IPS DF 19.7 (cell line): ENCODE measurements around the gene GRK3.
"Not testable (repeated sequence)": the region's sequence is repeated elsewhere in the genome, so short reads cannot be mapped to it uniquely, and the experiment has no call there.

Source experiments
- DNase-seq: peaks from one replicate; pipeline ENCODE4 v3.0.0-alpha.2; 2013; ENCODE audit warnings: low read depth, low spot score

Gene GRK3

GRCh38 chr22:25551396-25551795 lies 13.1 kb upstream of the GRK3 start:
- no peak for DNase-seq

DNA sequence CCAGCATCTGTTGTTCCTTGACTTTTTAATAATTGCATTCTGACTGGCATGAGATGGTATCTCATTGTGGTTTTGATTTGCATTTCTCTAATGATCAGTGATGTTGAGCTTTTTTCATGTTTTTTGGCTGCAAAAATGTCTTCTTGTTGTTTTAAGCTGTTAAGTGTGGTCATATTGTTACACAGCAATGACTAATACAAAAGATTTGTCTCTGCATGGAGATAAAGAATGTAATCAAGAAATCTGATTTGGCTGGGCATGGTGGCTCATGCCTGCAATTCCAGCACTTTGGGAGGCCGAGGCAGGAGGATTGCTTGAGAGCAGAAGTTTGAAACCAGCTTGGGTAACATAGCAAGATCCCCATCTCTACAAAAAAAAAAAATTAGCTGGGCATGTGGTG lies 12.1 kb upstream of the GRK3 start:
- not testable (repeated sequence) for DNase-seq

GRCh38 chr22:25553131-25553530 lies 11.3 kb upstream of the GRK3 start:
- DNase-seq = no peak

- no peak for DNase-seq
These were observed 10.2 kb upstream of the GRK3 start for GRCh38 chr22:25554238-25554671.

DNA sequence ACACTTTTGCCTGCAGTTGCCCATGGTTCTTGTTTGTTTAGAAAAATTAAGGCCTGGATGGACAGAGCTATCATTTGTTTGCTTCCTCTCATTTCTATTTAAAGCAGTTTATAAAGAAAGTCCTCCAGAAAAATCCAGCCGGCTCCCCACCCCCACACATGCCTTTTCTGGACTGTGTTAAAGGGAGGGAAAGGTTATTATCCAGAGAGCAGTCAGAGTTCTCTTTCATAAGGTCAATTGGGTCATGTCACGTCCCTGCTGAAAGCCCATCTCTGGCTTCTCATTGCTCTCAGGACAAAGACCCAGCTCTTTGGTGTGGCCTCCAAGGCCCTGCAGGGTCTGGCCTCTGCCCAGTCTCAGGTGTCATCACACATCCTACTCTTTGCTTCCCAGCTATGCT lies 9.8 kb upstream of the GRK3 start:
- DNase-seq = no peak

DNA sequence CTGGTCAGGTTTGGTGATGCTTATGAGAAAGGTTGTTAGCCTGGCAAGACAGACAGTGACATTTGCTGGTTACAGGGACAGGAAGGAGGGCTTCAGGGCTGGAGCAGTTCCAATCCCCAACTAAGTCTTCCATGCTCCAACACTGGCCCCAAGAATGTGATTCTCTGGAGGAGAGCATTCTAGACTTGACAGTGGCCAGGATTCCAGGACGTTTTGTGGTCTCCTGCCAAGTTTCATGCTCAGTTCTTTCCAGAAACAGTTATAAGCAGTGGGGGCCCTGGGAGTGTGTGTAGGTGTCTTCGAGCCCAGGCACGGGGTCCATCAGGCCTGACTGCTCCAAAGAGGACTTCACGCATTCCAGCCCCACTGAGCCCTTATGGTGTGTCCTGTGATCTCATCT lies 8.9 kb upstream of the GRK3 start:
- no peak for DNase-seq

- no peak for DNase-seq
These were observed 7.3 kb upstream of the GRK3 start for GRCh38 chr22:25557218-25557617.

DNA sequence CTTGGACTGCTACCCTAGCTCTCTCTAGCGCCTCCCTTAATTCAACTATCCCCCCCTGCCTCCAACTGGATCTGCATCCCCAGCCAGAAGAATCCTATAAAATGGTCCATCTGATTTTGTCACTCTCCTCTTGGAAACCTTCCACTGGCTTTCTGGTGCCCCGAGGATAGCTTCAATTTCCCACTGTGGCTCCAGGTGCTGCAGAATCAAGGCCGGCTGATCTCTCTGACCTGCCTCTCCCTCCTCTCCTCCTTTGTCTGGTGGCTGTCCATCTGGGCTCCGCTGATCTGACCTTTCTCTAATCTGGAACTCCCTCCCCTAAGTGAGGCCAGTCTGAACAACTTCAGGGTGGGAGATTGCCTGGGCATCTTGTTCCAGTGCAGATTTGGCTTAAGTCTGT lies 6.1 kb upstream of the GRK3 start:
- DNase-seq = no peak

GRCh38 chr22:25559910-25560309 lies 4.6 kb upstream of the GRK3 start:
- not testable (repeated sequence) for DNase-seq

GRCh38 chr22:25561182-25561581 lies 3.3 kb upstream of the GRK3 start:
- not testable (repeated sequence) for DNase-seq

DNA sequence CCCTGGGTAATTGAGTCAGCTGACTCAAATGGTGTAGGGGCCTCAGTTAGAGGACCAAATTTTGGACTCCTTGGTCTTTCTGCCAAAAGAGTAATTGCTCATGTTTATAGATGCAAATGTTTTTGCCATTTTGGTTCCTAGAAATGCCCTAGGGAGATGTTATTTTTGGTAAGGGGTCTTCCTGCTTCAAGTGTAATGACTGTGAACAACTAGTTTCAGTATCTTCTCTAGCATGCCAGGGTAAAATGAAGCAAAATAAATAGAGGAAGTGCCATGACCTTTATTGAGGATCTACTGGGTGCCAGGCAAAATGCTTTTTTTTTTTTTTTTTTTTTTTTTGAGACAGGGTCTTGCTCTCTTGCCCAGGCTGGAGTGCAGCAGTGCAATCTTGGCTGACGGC lies 2.5 kb upstream of the GRK3 start:
- DNase-seq = not testable (repeated sequence)

GRCh38 chr22:25562966-25563760 lies 1.3 kb upstream of the GRK3 start:
- DNase-seq = not testable (repeated sequence)

- DNase-seq = no peak
These were observed 635 bp upstream of the GRK3 start for GRCh38 chr22:25563761-25564319.

DNA sequence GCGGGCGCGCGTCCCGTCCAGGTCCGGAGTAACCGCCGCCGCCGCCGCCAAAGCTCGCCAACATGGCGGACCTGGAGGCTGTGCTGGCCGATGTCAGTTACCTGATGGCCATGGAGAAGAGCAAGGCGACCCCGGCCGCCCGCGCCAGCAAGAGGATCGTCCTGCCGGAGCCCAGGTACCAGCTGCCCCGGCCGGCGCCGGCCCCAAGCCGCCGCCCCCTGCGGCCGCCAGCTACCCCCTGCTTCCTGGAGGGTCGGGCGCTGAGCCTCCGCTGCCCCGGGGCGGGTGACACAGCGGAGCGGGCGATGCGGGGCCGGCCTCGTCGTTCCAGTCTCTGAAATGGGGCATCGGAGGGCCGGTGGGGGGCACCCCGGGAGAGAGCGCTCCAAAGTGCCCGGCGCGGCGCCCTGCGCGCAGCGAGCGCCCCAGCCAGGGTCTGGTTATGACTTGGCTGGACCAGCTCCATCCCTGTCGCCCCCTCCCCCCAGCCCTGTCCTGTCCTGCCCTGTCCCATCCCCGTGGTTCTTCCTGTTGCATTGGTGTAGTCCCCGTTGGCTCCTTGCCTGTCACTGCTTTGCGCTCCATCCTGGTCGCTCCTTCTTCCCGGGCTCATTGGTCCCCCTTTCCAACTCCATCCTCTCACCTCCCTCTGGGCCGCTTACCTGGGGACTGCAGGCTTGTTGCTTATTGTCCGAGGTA lies 653 bp downstream of the GRK3 start:
- DNase-seq = peak; percentile 77

DNA sequence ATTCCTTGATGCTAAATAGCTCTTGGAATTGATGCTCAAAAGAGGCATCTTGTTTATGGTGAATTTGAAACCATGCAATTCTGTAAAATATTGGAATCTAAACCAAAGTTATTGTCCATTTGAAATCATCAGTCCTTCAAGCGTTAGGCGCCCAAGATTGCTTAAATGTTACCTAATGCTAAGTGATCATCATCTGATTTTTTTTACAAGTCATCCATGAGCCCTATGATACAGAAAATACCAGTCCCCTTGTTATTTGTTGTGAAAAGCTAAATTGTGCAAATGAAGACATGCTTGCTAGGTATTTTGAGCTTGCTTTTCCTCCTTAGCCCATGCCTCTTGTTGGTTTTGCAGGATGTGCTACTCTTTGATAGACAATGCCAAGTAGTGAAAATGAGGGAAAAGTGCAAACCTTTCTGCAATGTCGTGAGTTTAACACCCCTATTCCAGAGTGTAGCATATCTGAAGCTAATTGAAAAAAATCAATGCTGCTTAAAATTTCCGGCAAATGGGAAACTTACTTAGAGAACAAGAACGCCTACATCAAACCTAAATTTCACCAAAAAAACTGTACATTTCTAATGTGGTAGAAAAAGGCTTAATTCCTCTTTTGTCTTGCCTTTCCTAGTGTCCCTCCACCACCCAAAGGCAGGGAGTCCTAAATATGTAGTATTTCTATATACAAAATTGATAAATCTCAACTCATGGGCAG lies 1.9 kb downstream of the GRK3 start:
- DNase-seq = no peak

GRCh38 chr22:25566898-25567235 lies 2.4 kb downstream of the GRK3 start:
- DNase-seq = no peak

GRCh38 chr22:25567251-25567675 lies 2.8 kb downstream of the GRK3 start:
- no peak for DNase-seq

DNA sequence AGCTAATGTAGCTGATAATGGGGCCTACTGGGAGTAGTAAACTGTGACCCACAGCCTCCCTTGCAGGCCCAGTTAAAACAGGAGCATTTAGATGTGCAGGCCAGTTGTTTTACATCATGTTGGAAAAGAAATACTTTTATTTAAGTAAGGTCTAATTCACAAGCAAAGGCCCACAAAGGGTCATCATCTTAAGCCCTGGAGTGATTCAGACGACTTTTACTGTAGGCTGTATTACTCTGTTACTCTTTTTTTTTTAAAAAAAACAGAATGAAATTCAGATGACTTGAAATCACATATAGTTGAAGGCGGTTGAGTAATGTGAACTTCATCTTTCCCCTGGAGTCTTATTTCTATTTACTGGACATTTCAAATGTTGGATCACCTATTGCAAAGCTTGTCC lies 3.6 kb downstream of the GRK3 start:
- not testable (repeated sequence) for DNase-seq

DNA sequence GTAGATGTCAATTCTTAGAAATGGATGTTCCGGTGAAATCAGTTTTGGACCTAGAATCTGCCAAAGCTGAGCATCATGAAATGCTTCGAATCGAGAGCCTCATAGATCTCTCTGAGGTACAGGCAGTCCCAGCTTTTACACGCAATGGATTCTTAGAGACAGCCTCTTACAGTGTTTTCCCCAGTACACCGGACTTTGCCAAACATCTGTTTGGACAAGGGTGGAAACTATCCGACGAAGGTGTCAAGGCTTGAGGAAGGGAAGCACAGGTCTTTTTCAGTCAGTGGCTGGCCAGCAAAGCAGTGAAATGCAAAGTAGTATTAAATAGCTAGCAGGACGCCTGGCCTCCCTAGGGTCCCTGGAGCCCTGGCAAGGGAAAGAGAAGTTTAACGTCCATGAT lies 4.9 kb downstream of the GRK3 start:
- DNase-seq = no peak

GRCh38 chr22:25569983-25570382 lies 5.5 kb downstream of the GRK3 start:
- no peak for DNase-seq

DNA sequence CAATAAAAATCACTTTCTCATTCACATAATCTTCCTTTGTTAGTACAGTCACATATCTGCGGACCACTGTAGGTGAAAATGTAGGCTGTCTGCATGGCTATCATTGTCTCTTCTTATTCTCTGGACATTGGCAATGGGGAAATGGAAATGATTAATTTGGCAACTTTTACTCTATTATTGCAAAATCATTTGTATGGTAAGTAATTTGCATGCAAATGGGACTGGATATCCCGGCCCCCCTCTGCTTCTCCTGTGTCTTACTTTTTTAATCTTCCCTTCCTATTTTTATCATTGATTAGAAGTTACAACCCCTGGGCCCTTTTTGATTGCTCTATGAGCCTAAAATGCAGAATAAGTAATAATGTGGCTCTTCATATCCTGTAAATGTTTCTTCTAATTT lies 6.0 kb downstream of the GRK3 start:
- DNase-seq = no peak
